Activated gamma-delta T cell (primary cell): ENCODE data around the gene TLK2.
"Not testable (repeated sequence)": the region's sequence is repeated elsewhere in the genome, so short reads cannot be mapped to it uniquely, and the experiment has no call there.

Experiments used
- DNase-seq: peaks from one replicate; lab custom pipeline; 2025; lab: John Stamatoyannopoulos, UW
- total RNA-seq, 2 donors: gene quantifications; one replicate each; lab custom pipeline; 2026; lab: John Stamatoyannopoulos, UW

TLK2 gene
- 108 to 122 reads per million in 2 donors for total RNA-seq

- DNase-seq, result peak; percentile 58
Measured at GRCh38 chr17:62478424-62478879, at the start of gene TLK2. TLK2 (plus strand) TSS chr17:62478825; CDS start chr17:62481126, 2,301 bp downstream.

- DNase-seq, result not testable (repeated sequence)
Measured at GRCh38 chr17:62435251-62435650, 43.4 kb upstream of the TLK2 start.

GRCh38 chr17:62441181-62441580, 37.4 kb upstream of the TLK2 start:
- not testable (repeated sequence) for DNase-seq

GRCh38 chr17:62444063-62444462, 34.6 kb upstream of the TLK2 start:
- no peak for DNase-seq

DNA sequence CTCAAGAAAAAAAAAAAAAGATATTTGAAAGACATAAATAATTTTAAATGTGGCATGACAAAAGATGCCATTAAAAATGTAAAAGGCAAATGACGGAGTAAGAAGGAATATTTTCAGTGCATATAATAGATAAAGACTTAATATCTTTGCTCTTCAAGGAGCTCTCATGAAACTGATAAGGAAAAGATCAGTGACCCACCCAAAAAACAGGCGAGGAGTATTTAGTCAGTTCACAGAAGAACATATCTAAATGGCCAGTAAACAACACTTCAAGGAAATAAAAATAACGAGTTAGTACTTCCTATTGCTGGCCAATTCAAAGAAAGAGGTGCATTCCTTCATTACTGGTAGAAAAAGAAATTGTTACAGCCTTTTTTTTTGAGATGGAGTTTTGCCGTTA, 32.8 kb upstream of the TLK2 start:
- not testable (repeated sequence) for DNase-seq

GRCh38 chr17:62452195-62452594, 26.4 kb upstream of the TLK2 start:
- not testable (repeated sequence) for DNase-seq

GRCh38 chr17:62453041-62453440, 25.6 kb upstream of the TLK2 start:
- not testable (repeated sequence) for DNase-seq

GRCh38 chr17:62453656-62454055, 25.0 kb upstream of the TLK2 start:
- DNase-seq, result not testable (repeated sequence)

DNA sequence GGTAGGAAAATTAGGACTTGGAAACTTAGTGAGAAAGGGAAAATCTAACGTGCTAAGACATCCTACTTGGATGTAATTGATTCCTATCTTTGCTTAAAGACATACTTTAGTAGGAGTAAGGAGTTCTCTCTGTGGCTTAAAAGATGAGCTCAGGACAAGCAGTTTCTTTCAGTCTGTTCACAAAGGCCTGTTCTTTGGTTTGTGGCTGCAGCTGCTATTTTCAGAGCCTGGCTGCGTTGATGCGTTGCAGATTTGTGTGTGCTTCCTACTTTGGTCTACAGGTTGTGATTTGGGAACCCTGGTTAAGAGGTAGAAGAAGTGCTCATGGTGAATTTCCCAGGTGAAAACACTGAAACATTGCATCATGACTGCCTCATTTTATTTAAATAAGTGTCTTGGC, 24.5 kb upstream of the TLK2 start:
- DNase-seq, result not testable (repeated sequence)

DNA sequence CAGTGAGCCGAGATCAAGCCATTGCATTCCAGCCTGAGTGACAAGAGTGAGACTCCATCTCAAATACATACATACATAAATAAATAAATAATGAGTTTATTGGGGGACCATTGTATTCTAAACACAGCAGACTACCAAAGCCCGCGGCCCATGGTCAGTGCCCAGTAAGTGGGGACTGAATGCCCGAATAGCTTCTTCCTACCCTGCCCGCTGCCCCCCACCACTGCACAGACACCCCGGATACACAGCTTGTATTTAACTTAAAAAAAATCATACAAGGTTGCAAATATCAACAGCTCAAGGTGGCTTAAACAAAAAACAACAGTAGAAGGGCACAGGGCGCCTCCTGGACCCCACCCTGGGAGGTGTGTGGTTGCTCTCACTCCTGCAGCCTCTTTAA, 22.6 kb upstream of the TLK2 start:
- no peak for DNase-seq

DNA sequence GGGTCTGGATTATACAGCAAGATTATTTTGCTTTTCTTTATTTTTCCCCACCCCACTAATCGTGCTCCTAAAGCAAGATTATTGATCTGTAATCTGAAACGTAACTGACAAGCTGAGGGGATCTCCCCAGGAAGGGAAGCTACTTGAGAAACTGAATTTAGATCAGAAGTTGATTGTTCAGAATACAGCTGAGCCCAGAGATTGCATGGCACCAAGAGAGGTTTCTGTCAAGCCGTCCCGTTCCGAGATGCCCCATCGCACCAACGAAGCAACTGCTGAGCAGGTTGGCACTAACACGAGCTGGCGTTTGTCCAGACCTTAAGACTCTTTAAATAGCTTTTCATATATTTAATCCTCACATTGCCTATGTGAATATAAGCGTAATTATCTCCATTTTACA, 20.1 kb upstream of the TLK2 start:
- DNase-seq, result not testable (repeated sequence)

DNA sequence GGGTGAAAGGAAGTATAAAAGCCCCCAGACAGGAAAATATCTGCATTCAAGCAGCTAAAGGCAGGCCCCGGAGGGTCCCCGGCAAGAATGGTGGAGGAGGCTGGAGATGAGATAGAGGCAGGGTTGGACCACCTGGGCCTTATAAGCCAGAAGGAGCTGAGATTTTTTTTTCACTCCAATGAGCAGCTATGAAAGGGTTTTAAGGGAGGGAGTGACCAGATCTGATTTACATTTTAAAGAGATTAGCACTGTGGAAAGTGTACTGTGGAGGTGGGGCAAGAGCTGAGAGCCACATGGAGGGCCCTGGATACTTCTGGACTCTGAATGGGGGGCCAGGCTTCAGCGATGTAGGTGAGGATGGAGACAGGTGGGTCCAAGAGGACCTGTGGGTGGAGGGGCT, 14.2 kb upstream of the TLK2 start:
- DNase-seq, result not testable (repeated sequence)

DNA sequence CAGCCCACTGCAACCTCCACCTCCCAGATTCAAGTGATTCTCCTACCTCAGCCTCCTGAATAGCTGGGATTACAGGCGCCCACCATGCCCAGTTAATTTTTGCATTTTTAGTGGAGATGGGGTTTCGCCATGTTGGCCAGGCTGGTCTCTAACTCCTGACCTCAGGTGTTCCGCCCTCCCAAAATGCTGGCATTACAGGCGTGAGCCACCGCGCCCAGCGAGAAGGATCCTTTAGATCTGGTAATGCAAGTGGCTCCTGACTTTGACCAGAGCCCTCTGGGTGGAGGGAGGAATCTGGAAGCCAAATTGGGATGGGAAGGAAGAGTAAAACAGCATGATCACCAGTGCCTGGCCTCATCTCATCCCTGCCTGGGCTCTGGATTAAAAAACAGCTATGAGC, 13.4 kb upstream of the TLK2 start:
- not testable (repeated sequence) for DNase-seq

GRCh38 chr17:62470666-62471379, 7.8 kb upstream of the TLK2 start:
- not testable (repeated sequence) for DNase-seq

- not testable (repeated sequence) for DNase-seq
Measured at GRCh38 chr17:62471380-62471880, 7.2 kb upstream of the TLK2 start.

- DNase-seq, result not testable (repeated sequence)
Measured at GRCh38 chr17:62473030-62473982, 5.3 kb upstream of the TLK2 start.

DNA sequence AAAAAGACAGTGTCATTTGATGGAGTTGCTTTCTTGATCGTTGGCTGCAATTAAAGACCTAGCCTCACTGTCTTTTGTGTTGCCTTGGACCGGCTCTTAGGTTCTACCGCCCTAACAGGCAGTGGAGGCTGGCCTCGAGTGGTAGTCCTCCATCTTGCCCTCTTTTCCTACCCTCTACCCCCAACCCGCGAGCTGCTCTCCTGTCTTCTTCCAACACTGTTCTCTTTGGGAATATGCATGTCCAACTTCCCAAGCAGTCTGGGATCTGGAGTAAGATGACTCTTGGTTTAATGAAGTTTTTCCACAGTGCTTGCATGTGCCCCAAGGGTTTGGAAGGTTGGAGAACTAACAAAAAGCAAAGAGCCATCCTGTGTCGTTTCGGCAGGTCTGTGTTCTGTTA, 1.5 kb upstream of the TLK2 start:
- not testable (repeated sequence) for DNase-seq

DNA sequence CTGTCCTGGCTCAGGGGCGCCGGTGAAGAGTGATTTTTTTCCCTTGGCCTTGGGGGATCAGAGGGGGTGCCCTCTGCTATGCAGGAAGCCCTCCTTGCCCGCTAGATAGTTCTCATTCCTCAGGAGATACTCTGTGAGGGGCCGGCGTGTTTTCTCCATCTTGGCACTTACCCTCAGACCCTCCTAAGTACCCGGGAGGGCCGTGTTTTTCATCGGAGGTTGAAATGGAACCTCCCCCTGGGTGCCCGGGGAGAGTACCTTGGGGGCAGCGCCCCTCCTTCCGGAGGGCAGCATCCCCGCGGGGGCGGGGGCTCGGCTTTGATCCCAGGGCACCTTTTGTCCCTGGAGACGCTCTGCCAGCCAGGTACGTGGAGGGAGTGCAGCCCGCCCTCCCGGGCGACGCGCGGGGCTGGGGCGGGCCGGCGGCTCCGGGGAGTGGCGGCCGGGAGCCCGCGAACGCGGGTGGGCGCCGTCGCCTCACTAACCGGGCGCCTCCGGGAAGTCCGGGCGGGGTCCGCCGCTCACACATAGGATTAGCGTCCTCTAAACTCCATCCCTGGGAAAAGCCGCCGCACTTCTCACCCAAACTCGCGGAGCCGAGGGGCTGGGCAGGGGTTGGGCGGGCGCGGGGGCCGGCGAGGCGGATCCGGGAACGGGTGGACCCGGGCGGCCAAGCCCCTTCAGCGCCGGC, 762 bp upstream of the TLK2 start:
- peak; percentile 31 for DNase-seq

- DNase-seq, result peak; percentile 54
Measured at GRCh38 chr17:62478880-62479638, 434 bp downstream of the TLK2 start.

DNA sequence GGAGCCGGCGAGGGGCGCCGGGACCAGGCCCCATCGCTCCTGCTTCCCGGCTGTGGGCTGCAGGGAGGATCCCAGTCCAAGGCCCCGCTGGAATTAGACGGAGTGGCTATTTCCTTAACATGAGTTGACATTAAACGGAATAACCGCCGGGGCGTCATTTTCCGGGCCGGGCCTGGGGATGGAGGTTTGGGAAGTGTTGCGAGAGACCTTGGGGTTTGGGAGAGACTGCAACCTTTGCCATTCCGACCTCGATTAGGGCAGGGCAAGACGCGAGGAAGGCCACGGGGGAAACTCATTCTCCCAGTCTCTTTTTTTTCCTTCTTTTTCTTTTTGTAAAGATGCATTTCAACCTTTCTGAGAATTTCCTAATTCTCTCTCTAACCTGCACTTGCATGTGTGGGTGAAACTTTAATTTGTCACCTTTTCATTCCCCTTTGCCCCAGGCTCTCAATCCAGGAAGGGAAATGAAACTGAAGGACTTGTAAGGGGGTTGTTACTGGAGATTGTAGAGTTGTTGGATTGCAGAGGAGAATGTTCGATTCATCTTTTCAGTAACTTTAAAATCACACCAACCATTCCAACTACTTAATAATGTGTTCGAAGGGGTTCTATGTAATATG, 1.1 kb downstream of the TLK2 start:
- not testable (repeated sequence) for DNase-seq
